GM10266 (cell line): ENCODE measurements around the gene SPACA7.

Experiments
- DNase-seq: peaks from one replicate; pipeline ENCODE4 v3.0.0; 2012; ENCODE audit errors: extremely low spot score
- TF ChIP-seq, protein P1 (sequence below): IDR thresholded peaks from 2 replicates; pipeline ENCODE4 v1.5.1; 2012; ENCODE audit warnings: mild to moderate bottlenecking, low read depth; ENCODE audit not compliant: control insufficient read depth, insufficient read depth; ENCODE audit errors: missing control alignments

SPACA7 gene

GRCh38 chr13:112445411-112446271 lies 69.5 kb downstream of the SPACA7 start:
- no peak for DNase-seq
- TF ChIP-seq, protein P1, sequence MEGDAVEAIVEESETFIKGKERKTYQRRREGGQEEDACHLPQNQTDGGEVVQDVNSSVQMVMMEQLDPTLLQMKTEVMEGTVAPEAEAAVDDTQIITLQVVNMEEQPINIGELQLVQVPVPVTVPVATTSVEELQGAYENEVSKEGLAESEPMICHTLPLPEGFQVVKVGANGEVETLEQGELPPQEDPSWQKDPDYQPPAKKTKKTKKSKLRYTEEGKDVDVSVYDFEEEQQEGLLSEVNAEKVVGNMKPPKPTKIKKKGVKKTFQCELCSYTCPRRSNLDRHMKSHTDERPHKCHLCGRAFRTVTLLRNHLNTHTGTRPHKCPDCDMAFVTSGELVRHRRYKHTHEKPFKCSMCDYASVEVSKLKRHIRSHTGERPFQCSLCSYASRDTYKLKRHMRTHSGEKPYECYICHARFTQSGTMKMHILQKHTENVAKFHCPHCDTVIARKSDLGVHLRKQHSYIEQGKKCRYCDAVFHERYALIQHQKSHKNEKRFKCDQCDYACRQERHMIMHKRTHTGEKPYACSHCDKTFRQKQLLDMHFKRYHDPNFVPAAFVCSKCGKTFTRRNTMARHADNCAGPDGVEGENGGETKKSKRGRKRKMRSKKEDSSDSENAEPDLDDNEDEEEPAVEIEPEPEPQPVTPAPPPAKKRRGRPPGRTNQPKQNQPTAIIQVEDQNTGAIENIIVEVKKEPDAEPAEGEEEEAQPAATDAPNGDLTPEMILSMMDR: no peak

GRCh38 chr13:112446347-112446861 lies 70.2 kb downstream of the SPACA7 start:
- TF ChIP-seq, protein P1: no peak

DNA sequence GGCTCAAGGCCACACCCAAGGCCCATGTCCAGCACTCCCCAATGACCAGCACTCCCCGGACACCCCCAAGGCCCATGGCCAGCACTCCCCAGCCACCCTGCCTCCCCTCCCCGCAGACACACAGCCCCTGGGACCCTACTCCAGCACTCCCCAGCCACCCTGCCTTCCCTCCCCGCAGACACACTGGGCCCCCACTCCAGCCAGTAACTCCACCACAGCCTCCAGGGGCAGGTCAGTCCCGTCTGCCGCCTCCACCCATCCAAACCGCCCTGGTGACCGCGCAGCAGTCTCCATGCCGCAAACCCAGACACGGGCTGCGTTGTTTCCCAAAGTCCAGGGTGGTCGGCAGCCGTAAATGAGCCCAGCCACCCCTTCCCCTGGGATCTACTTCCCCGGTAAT lies 70.7 kb downstream of the SPACA7 start:
- TF ChIP-seq, protein P1: no peak
- no peak for DNase-seq

More at GRCh38 chr13:112446347-112446861, 70.2 kb downstream of the SPACA7 start:
- DNase-seq: no peak

- DNase-seq: no peak
- TF ChIP-seq, protein P1: no peak
Observed at GRCh38 chr13:112447306-112447705, 71.2 kb downstream of the SPACA7 start.

DNA sequence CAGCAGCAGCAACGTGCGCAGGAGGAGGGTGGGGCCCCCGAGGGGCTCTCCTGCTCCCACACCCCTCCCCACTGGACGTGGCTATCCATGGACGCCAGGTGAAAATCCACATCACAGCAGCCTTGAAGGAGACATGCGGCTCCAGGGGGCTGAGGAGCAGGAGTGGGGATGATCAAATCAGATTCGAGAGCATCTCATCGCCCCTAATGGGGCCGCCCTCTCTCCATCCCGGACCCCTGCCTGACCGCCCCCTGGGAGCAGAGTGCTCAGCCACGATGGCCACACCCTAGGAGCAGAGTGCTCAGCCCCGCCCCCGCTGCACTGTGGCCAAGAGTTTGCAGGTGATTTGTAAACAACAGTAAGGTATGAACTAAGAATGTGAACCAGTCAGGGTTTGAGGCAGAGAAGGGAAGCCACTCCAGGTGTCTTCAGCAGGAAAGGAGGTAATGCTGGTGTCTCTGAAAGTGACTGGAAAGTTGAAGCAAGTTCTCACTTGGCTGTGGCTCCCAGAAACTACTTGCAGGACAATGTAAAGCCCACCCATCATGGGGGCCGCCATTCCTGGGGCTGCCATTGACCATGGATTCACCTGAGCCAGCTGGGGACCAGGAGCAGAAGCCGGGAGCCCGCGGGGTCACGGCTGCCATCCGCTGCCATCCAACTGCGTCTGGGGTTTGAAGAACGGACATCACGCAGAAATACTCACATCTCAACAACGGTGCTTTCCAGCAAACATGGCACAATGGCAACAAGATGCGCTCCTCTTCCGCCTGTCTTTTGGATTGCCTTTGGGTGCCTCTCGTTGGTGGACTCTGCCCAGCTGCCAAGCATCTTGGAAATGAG lies 71.8 kb downstream of the SPACA7 start:
- DNase-seq: no peak
- TF ChIP-seq, protein P1: no peak

DNA sequence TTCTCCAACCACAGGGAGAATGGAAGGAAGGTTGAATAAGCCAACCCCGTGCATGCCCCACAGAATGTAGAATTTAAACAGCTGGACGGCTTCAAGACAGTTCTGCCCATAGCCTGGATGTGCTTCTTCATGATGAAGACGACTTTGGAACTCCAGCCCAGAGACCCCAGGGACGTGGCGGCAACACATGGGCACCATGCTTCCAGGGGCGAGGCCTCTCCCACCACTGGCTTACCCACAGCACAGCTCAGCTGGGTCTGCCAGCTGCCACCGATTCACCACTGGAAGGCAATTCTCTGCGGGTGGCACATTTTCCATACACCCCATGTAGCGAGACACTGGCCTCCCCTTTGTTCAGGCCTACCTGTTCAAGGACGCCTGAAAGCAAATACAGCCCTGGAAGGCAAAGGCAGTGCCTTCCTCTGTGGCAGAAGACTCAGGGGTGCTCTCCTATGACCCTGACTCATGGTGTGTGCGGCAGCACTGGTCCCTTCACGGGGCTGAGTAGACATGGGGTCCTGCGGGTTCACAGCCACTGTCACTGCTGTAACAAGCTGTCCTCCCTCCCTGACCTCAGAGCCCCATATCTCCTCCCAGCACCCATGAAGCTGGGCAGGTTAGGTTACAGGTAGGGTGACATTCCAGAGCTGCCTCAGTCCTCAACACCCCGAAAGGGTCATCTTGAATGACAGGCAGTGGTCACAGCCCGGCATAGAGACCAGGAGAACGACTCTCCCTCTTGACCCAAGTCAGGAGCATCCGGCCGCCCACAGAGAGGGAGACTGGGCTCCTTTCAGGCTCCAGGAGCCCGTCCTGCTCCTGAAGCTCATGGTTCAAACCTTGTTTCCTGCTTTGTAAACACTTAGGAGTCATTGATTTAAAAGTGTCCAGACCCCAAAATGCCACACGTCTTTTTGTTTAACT lies 72.7 kb downstream of the SPACA7 start:
- DNase-seq: no peak

More for the DNA sequence above, 72.7 kb downstream of the SPACA7 start:
- TF ChIP-seq, protein P1: no peak
